Measurements from ENCODE around the gene COL11A1.
"Not testable (repeated sequence)": the region's sequence is repeated elsewhere in the genome, so short reads cannot be mapped to it uniquely, and the experiment has no call there.

COL11A1 gene

DNA sequence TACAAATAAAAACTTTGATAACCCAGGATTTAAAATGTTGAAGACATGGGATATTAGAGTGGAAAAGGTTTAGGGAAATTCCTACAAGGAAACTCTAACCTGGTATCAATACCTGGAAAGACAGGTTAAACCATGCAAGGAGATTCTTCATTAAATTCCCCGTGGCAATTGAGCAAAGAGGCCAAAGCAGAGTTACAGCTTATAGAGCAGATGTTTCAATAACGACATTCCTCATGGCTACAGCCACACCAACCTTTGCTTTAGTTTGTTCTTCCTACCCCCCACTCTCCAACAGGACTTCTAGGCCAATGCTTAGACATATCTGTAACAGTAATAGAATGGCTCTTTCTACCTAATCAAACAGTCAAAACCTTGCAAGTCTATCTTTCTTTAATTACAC, 271.3 kb downstream of the COL11A1 start:
- no peak for DNase-seq (ENCODE audit: low read depth)

GRCh38 chr1:102834688-102835320, 273.5 kb downstream of the COL11A1 start:
- DNase-seq (ENCODE audit: low read depth), result peak; percentile 91

DNA sequence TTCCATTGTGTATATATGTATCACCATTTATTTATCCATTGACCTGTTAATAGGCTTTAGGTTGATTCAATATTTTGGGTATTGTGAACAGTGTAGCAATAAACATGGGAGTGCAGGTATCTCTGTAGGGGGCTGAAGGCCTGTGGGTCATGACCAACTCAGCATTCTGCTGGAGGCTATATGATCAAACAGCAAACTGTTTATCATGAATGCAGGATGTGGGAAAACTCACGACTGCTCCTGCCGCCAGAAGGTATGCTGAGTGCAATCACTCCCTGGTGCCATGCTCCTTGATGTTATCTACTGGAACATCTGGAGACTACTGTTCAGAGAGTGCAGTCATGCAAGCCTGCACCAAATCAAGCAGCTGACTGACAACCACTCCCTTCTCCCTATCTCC, 275.2 kb downstream of the COL11A1 start:
- peak; percentile 54 for DNase-seq (ENCODE audit: low read depth)

DNA sequence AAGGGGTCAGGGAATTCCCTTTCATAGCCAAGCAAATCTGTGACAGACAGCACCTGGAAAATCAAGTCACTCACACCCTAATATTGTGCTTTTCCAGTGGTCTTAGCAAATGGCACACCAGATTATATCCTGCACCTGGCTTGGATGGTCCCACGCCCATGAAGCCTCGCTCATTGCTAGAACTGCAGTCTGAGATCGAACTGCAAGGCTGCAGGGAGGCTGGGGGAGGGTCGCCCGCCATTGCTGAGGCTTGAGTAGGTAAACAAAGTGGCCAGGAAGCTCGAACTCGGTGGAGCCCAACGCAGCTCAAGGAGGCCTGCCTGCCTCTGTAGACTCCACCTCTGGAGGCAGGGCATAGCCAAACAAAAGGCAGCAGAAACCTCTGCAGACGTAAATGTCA, 281.6 kb downstream of the COL11A1 start:
- not testable (repeated sequence) for DNase-seq (ENCODE audit: low read depth)

Measured in EH (cell line).